ENCODE results near the gene MACF1. TPM values are rescaled to one million over a fixed set of nuclear protein-coding genes. Genes with fewer than 3 reads are reported as not detected.

MACF1 gene
- total RNA-seq, 1 experiment from 2014 or later = 190 TPM

DNA sequence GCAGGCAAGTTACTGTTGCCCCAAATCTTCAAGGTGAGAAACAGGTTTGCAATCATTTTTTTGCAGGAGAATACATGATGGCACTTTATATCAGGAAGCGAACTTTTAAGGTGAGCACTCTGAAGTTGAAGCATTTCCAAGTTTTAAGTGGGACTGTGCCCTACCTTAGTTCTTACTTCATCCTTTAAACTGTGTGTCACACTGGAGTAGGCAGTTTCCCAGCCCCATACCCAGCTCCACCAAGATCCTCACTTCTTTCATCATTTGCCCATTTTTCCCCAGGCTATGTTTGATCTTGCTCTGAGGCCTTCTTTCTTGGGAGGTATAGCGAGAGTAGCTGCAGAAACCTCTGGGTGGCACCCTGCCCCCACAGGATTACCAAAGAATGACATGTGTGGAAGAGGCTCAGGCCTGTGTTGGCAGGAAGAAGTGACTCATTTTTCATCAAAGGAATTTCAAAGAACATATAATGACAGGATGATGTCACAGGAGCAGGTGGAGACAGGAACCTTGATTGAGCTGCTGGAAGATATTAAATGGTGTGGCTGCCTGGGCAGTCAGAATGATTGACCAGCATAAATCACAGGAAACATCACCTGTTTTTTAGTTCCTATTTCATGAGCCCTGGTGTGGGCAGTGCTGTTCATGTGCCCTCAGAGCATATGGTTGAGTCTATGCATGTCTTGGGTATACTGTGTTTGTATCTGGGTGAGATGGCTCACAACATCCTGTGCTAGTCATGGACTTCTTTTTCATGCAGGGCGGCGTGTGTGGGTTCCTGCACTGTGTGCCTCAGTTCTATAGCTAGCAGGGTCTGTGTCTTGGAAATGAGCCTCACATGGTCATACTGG lies 20.8 kb upstream of the MACF1 start:
- Histone ChIP-seq H3K27ac (ENCODE audit: insufficient read length, low read depth, low read length) (no peak overlapping the region), H4K91ac (ENCODE audit: insufficient read length, low read depth, low read length) (no peak overlapping the region), H3K9ac (ENCODE audit: extremely low read depth, insufficient read length, low read length) (no peak overlapping the region), H3K27me3 (ENCODE audit: insufficient read depth, low read length) (no peaks in the 10 kb centered on the region), H3T11ph (ENCODE audit: low read length) (no peak overlapping the region), H3K23ac (ENCODE audit: insufficient read length, low read depth, low read length) (no peak overlapping the region), H3K23me2 (ENCODE audit: insufficient read length, low read depth, low read length, poor library complexity, severe bottlenecking) (no peaks in the 10 kb centered on the region), H2BK5ac (ENCODE audit: insufficient read length, low read length) (no peak overlapping the region), H3K9me3 (ENCODE audit: control insufficient read depth, low read depth, low read length) (no peaks in the 10 kb centered on the region), H2BK12ac (ENCODE audit: insufficient read length, low read depth, low read length) (no peak overlapping the region), H3K56ac (ENCODE audit: insufficient read length, low read depth, low read length) (no peak overlapping the region), H3K4me1 (ENCODE audit: insufficient read depth, low read length) (peaks cover 7% of the 10 kb centered on the region; the same call in 1 of the 2 replicates), H3K79me2 (ENCODE audit: insufficient read depth, low read length) (peaks cover 15% of the 10 kb centered on the region), H3K18ac (ENCODE audit: insufficient read length, low read depth, low read length) (no peak overlapping the region), H4K20me1 (ENCODE audit: control insufficient read depth, insufficient read depth, insufficient read length) (no peaks in the 10 kb centered on the region), H2BK15ac (ENCODE audit: low read depth, low read length) (no peak overlapping the region), H3K79me1 (ENCODE audit: insufficient read depth, low read depth, low read length, poor library complexity, severe bottlenecking) (no peaks in the 10 kb centered on the region), H2BK20ac (ENCODE audit: low read depth, low read length, poor library complexity, severe bottlenecking) (no peak overlapping the region), H3K4ac (ENCODE audit: low read depth, low read length) (no peak overlapping the region), H3K14ac (ENCODE audit: insufficient read depth, low read length) (no peak overlapping the region), H3K4me2 (ENCODE audit: insufficient read depth, insufficient read length, low read length) (no peak overlapping the region), H2AK5ac (ENCODE audit: insufficient read length, low read length) (no peak overlapping the region), H4K8ac (replicated peaks; ENCODE audit: insufficient read length, low read depth, low read length) (no peak overlapping the region), H2BK120ac (ENCODE audit: low read depth, low read length, poor library complexity, severe bottlenecking) (no peak overlapping the region), H4K5ac (ENCODE audit: insufficient read length, low read depth, low read length) (no peak overlapping the region), H2AFZ (ENCODE audit: low read length) (no peak overlapping the region)
- Mint-ChIP-seq H3K27me3 (ENCODE audit: low read depth) (no peaks in the 10 kb centered on the region), H3K4me1 (peaks cover 37 to 48% of the 10 kb centered on the region in 2 experiments), H3K27ac (peak overlapping the region in 2 of 3 experiments; percentile 33 to 56; a peak in 3 of 7 replicates), H3K36me3 (ENCODE audit: insufficient read depth in 1 of 3, low read depth in 3 of 3) (peaks cover 6 to 9% (median 8%) of the 10 kb centered on the region in 3 experiments), H3K9me3 (peaks cover 0 to 3% of the 10 kb centered on the region in 2 experiments; a peak in 2 of 5 replicates), H3K4me3 (no peak overlapping the region)
- whole genome bisulfite sequencing (ENCODE audit: extremely low coverage, insufficient read length, low lambda C conversion rate) = no CpG with 5 or more reads among the region's 4 CpGs
- TF ChIP-seq, protein P1, sequence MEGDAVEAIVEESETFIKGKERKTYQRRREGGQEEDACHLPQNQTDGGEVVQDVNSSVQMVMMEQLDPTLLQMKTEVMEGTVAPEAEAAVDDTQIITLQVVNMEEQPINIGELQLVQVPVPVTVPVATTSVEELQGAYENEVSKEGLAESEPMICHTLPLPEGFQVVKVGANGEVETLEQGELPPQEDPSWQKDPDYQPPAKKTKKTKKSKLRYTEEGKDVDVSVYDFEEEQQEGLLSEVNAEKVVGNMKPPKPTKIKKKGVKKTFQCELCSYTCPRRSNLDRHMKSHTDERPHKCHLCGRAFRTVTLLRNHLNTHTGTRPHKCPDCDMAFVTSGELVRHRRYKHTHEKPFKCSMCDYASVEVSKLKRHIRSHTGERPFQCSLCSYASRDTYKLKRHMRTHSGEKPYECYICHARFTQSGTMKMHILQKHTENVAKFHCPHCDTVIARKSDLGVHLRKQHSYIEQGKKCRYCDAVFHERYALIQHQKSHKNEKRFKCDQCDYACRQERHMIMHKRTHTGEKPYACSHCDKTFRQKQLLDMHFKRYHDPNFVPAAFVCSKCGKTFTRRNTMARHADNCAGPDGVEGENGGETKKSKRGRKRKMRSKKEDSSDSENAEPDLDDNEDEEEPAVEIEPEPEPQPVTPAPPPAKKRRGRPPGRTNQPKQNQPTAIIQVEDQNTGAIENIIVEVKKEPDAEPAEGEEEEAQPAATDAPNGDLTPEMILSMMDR (conservative IDR thresholded peaks at IDR 0.05) = peak; percentile 67
- peak; percentile 71 for DNase-seq
